Transverse colon (tissue), 4 donors: Measurements from ENCODE around the gene MANEAL.

ENCODE experiments used
- POLR2AphosphoS5 ChIP-seq, 3 donors: sonication (generic); formaldehyde crosslinking; IDR thresholded peaks; one replicate each; pipeline ENCODE4 v1.6.1; 2016; ENCODE audit warnings: antibody characterized with exemption in 3 of 3
- TF ChIP-seq, protein P1 (sequence below), 5 experiments: fragments of 200-600 bp in 3 of 5; fragments of 450-650 bp in 2 of 5; sonication (generic) in 3 of 5; IDR thresholded peaks; 1 replicate in 2 of 5; 2 replicates in 3 of 5; pipeline ENCODE4 v1.5.1; 2016 to 2017; ENCODE audit warnings: antibody characterized with exemption in 5 of 5, inconsistent platforms in 3 of 5, mild to moderate bottlenecking in 2 of 5, moderate library complexity in 1 of 5

DNA sequence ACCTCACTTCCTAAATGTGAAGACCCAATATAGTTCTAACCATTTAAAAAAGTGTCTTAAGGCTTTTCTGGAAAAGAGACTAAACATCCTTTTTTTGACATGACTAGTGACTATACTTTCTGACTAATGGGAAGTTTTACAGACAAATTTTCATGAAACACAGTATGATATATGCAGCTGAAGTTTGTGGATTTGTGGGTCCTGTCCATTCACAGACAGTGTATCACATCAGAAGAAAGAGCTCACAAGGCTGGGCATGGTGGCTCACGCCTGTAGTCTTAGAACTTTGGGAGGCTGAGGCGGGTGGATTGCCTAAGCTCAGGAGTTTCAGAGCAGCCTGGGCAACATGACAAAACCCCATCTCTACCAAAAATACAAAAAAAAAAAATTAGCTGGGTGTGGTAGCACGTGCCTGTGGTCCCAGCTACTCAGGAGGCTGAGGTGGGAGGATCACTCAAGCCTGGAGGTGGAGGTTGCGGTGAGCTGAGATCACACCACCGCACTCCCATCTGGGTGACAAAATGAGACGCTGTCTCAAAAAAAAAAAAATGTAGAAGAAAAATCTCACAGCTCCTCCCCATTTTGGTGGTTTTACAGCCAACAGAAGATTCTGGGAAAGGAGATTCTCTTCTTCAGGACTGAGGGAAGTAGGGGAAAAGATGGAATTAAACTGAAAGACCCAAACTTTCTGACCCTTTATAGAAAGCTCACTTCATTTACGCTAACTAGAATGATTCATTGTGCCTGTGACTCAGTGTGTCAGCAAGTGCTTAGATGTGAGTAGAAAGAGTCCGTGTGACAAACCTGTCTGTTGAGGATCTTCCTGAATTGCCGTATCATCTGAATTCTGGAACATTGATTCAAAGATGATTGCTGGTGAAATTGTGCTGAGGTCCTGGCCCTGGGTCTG is 29.5 kb downstream of the MANEAL start:
- TF ChIP-seq POLR2AphosphoS5 (IDR thresholded peaks at IDR 0.05): no peak
- TF ChIP-seq, protein P1, sequence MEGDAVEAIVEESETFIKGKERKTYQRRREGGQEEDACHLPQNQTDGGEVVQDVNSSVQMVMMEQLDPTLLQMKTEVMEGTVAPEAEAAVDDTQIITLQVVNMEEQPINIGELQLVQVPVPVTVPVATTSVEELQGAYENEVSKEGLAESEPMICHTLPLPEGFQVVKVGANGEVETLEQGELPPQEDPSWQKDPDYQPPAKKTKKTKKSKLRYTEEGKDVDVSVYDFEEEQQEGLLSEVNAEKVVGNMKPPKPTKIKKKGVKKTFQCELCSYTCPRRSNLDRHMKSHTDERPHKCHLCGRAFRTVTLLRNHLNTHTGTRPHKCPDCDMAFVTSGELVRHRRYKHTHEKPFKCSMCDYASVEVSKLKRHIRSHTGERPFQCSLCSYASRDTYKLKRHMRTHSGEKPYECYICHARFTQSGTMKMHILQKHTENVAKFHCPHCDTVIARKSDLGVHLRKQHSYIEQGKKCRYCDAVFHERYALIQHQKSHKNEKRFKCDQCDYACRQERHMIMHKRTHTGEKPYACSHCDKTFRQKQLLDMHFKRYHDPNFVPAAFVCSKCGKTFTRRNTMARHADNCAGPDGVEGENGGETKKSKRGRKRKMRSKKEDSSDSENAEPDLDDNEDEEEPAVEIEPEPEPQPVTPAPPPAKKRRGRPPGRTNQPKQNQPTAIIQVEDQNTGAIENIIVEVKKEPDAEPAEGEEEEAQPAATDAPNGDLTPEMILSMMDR (IDR thresholded peaks at IDR 0.05): no peak
